WTC11 (cell line): ENCODE data around the gene UPP1. TPM values are rescaled to one million over a fixed set of nuclear protein-coding genes. Genes with fewer than 3 reads are reported as not detected.

Experiments used
- ATAC-seq: fragments of 200-7000 bp; cut with Tn5 transposase; 2 replicates; pipeline ENCODE4 v1.10.0; 2021; ENCODE audit warnings: mild to moderate bottlenecking, moderate library complexity
- CTCF ChIA-PET: fragments of 300-600 bp; sonication (Branson Sonifier 250); formaldehyde crosslinking; loops from one replicate; lab custom pipeline; 2021; ENCODE audit warnings: antibody characterized with exemption; lab: Charles Lee
- POLR2A ChIA-PET: fragments of 350-600 bp; sonication (Branson Sonifier 250); formaldehyde crosslinking; loops from one replicate; lab custom pipeline; 2021; ENCODE audit warnings: antibody characterized with exemption; lab: Charles Lee
- DNase-seq: peaks from one replicate; pipeline ENCODE4 v3.0.0; 2021; ENCODE audit warnings: low spot score
- H3K27ac Mint-ChIP-seq: 2 replicates; pipeline ENCODE4 v1.8.0; 2021; ENCODE audit warnings: mixed read lengths
- H3K27me3 Mint-ChIP-seq: 2 replicates; pipeline ENCODE4 v1.8.0; 2021; ENCODE audit warnings: low read depth, mild to moderate bottlenecking, moderate library complexity, mixed read lengths
- H3K36me3 Mint-ChIP-seq: 2 replicates; pipeline ENCODE4 v1.8.0; 2021; ENCODE audit warnings: mixed read lengths
- H3K4me1 Mint-ChIP-seq: 2 replicates; pipeline ENCODE4 v1.8.0; 2022; ENCODE audit warnings: mixed read lengths
- H3K4me3 Mint-ChIP-seq: 2 replicates; pipeline ENCODE4 v1.8.0; 2021; ENCODE audit warnings: mild to moderate bottlenecking, moderate library complexity, mixed read lengths
- H3K9me3 Mint-ChIP-seq: 2 replicates; pipeline ENCODE4 v1.8.0; 2021; ENCODE audit warnings: mixed read lengths
- CTCF ChIP-seq: fragments of 200-600 bp; IDR thresholded peaks from 2 replicates; pipeline ENCODE4 v1.8.0; 2022; ENCODE audit warnings: antibody characterized with exemption
- ERG ChIP-seq: fragments of 250-450 bp; sonication (Bioruptor Pico); IDR thresholded peaks from 2 replicates; pipeline ENCODE4 v1.8.0; 2021; ENCODE audit warnings: mild to moderate bottlenecking
- ETV6 ChIP-seq: sonication (generic); formaldehyde crosslinking; IDR thresholded peaks from 2 replicates; pipeline ENCODE4 v1.8.1; 2022; ENCODE audit warnings: mild to moderate bottlenecking, missing genetic modification reagents
- FOXJ3 ChIP-seq: sonication (generic); formaldehyde crosslinking; IDR thresholded peaks from 2 replicates; pipeline ENCODE4 v1.9.0; 2021; ENCODE audit warnings: missing genetic modification reagents, mild to moderate bottlenecking, borderline replicate concordance
- FOXK1 ChIP-seq: sonication (generic); formaldehyde crosslinking; IDR thresholded peaks from 2 replicates; pipeline ENCODE4 v1.8.0; 2022; ENCODE audit warnings: mild to moderate bottlenecking, moderate library complexity, missing genetic modification reagents
- GABPB1 ChIP-seq: sonication (generic); formaldehyde crosslinking; IDR thresholded peaks from 2 replicates; pipeline ENCODE4 v1.8.1; 2023; ENCODE audit warnings: mild to moderate bottlenecking, missing genetic modification reagents
- MXD4 ChIP-seq: fragments of 250-450 bp; sonication (Bioruptor Pico); IDR thresholded peaks from 2 replicates; pipeline ENCODE4 v1.8.0; 2021; ENCODE audit warnings: mild to moderate bottlenecking, moderate library complexity, borderline replicate concordance
- NFE2L1 ChIP-seq: sonication (generic); formaldehyde crosslinking; IDR thresholded peaks from 2 replicates; pipeline ENCODE4 v1.8.1; 2023; ENCODE audit warnings: missing genetic modification reagents
- NFYB ChIP-seq: sonication (generic); formaldehyde crosslinking; conservative IDR thresholded peaks from 2 replicates; pipeline ENCODE4 v1.8.0; 2022; ENCODE audit warnings: low read depth, missing genetic modification reagents
- NR3C1 ChIP-seq: sonication (generic); formaldehyde crosslinking; conservative IDR thresholded peaks from 2 replicates; pipeline ENCODE4 v1.8.1; 2023; ENCODE audit warnings: low read depth, mild to moderate bottlenecking, missing genetic modification reagents
- OVOL2 ChIP-seq: fragments of 250-450 bp; sonication (Bioruptor Pico); IDR thresholded peaks from 2 replicates; pipeline ENCODE4 v1.9.0; 2021; ENCODE audit warnings: mild to moderate bottlenecking, borderline replicate concordance
- RORB ChIP-seq: fragments of 250-450 bp; sonication (Bioruptor Pico); IDR thresholded peaks from 2 replicates; pipeline ENCODE4 v1.9.0; 2021; ENCODE audit warnings: mild to moderate bottlenecking
- STAT6 ChIP-seq: sonication (generic); formaldehyde crosslinking; conservative IDR thresholded peaks from 2 replicates; pipeline ENCODE4 v1.8.1; 2023; ENCODE audit warnings: mild to moderate bottlenecking, low read depth, missing genetic modification reagents, moderate library complexity
- TP53 ChIP-seq: sonication (generic); formaldehyde crosslinking; IDR thresholded peaks from 2 replicates; pipeline ENCODE4 v1.8.1; 2023; ENCODE audit warnings: mild to moderate bottlenecking, missing genetic modification reagents
- USF2 ChIP-seq: sonication (generic); formaldehyde crosslinking; IDR thresholded peaks from 2 replicates; pipeline ENCODE4 v1.8.1; 2023; ENCODE audit warnings: mild to moderate bottlenecking, missing genetic modification reagents, moderate library complexity
- total RNA-seq: library from RNA; stranded (reverse); gene quantifications from 3 replicates; pipeline ENCODE4 v1.2.3, GENCODE V29; 2021
- TF ChIP-seq, protein P1 (sequence below): sonication (generic); formaldehyde crosslinking; IDR thresholded peaks from 2 replicates; pipeline ENCODE4 v1.8.1; 2022; ENCODE audit warnings: missing genetic modification reagents, borderline replicate concordance
- TF ChIP-seq, protein P2 (sequence below): fragments of 250-450 bp; sonication (Bioruptor Pico); IDR thresholded peaks from 2 replicates; pipeline ENCODE4 v2.1.2; 2022; ENCODE audit warnings: mild to moderate bottlenecking, moderate library complexity

UPP1 gene
- total RNA-seq, 1 experiment from 2014 or later = 55.6 TPM

DNA sequence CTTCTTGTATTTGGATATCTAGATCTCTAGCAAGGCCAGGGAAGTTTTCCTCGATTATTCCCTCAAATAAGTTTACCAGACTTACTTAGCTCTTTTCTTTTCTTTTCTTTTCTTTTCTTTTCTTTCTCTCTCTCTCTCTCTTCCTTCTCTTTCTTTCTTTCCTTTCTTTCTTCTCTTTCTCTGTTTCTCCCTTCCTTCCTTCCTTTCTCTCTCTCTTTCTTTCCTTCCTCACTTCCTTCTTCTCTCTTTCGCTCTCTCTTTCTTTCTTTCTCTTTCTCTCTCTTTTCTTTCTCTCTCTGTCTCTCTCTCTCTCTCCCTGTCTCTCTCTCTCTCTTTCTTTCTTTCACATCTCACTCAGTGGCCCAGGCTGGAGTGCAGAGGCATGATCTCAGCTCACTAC lies 37.0 kb downstream of the UPP1 start:
- DNase-seq (no peak), ATAC-seq (no peak)
- Mint-ChIP-seq H3K4me1 (peaks cover 15% of the 10 kb centered on the region), H3K27me3 (no peaks in the 10 kb centered on the region; the same call in 1 of the 2 replicates), H3K27ac (no peak overlapping the region), H3K4me3 (no peak overlapping the region), H3K36me3 (peaks cover 13% of the 10 kb centered on the region), H3K9me3 (peaks cover 42% of the 10 kb centered on the region)
- CTCF ChIA-PET = interaction anchor here (1.5 kb wide), 1 partner anchor 29 kb away, joined by 3 read pairs; no protein-coding TSS in a partner anchor
- TF ChIP-seq TP53 (CRISPR knock-in tag) (no peak), MXD4 (no peak)
- TF ChIP-seq, protein P1, sequence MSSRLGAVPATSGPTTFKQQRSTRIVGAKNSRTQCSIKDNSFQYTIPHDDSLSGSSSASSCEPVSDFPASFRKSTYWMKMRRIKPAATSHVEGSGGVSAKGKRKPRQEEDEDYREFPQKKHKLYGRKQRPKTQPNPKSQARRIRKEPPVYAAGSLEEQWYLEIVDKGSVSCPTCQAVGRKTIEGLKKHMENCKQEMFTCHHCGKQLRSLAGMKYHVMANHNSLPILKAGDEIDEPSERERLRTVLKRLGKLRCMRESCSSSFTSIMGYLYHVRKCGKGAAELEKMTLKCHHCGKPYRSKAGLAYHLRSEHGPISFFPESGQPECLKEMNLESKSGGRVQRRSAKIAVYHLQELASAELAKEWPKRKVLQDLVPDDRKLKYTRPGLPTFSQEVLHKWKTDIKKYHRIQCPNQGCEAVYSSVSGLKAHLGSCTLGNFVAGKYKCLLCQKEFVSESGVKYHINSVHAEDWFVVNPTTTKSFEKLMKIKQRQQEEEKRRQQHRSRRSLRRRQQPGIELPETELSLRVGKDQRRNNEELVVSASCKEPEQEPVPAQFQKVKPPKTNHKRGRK (CRISPR knock-in tag) = peak; percentile 75; the same call in 1 of the 2 replicates
- POLR2A ChIA-PET = no interaction called here

GRCh38 chr7:48130658-48131108 lies 41.6 kb downstream of the UPP1 start:
- POLR2A ChIA-PET = no interaction called here
- peak overlapping the region; percentile 27; the same call in 1 of the 2 replicates for H3K27ac Mint-ChIP-seq
- DNase-seq (no peak), ATAC-seq (no peak)
- peaks cover 5% of the 10 kb centered on the region for H3K27me3 Mint-ChIP-seq
- no peak overlapping the region for H3K4me3 Mint-ChIP-seq
- peaks cover 12% of the 10 kb centered on the region for H3K36me3 Mint-ChIP-seq
- H3K4me1 Mint-ChIP-seq = peaks cover 42% of the 10 kb centered on the region
- no peak for TF ChIP-seq USF2 (CRISPR knock-in tag)
- TF ChIP-seq ETV6 (CRISPR knock-in tag) = no peak
- no peak for TF ChIP-seq OVOL2 (CRISPR knock-in tag)
- TF ChIP-seq NR3C1 = no peak
- TF ChIP-seq, all 79 proteins: peak for 0
- CTCF ChIA-PET = interaction anchor here (0.6 to 1.0 kb wide), 2 partner anchors 24 to 130 kb away, joined by 3 read pairs; no protein-coding TSS in a partner anchor
- H3K9me3 Mint-ChIP-seq = peaks cover 19% of the 10 kb centered on the region

DNA sequence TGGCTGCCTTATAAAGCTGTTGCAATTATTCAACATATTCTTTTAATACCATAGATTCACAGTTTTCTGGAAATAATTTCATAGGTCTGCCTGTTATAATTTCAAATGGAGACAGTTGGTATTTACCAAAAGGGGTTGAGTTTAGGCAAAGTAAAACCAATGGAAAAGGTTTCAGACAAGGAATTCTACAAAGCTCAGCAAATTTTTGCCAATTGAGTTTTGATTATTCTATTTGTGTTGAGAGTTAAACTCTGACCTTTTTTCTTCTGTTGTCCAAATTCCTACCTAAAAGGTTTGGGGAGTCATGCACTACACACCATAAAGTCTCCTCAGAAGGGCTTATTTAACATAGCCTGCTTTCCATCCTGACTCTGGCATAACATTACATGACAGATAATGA lies 43.7 kb downstream of the UPP1 start:
- ChIA-PET CTCF (interaction anchor here (1.6 kb wide), 1 partner anchor 22 kb away, joined by 3 read pairs; no protein-coding TSS in a partner anchor), POLR2A (no interaction called here)
- Mint-ChIP-seq H3K36me3 (peaks cover 26% of the 10 kb centered on the region), H3K27me3 (peaks cover 5% of the 10 kb centered on the region; the same call in 1 of the 2 replicates), H3K9me3 (peaks cover 26% of the 10 kb centered on the region), H3K4me1 (peaks cover 44% of the 10 kb centered on the region), H3K4me3 (no peak overlapping the region), H3K27ac (peak overlapping the region; percentile 65; the same call in 1 of the 2 replicates)
- DNase-seq (no peak), ATAC-seq (no peak)
- TF ChIP-seq NFE2L1 (CRISPR knock-in tag) (no peak), GABPB1 (no peak), NR3C1 (no peak), FOXK1 (no peak), CTCF (no peak), TP53 (CRISPR knock-in tag) (no peak), NFYB (CRISPR knock-in tag) (no peak), USF2 (CRISPR knock-in tag) (no peak), STAT6 (CRISPR knock-in tag) (no peak), FOXJ3 (CRISPR knock-in tag) (no peak), ERG (CRISPR knock-in tag) (no peak), RORB (CRISPR knock-in tag) (no peak)
- TF ChIP-seq, protein P2, sequence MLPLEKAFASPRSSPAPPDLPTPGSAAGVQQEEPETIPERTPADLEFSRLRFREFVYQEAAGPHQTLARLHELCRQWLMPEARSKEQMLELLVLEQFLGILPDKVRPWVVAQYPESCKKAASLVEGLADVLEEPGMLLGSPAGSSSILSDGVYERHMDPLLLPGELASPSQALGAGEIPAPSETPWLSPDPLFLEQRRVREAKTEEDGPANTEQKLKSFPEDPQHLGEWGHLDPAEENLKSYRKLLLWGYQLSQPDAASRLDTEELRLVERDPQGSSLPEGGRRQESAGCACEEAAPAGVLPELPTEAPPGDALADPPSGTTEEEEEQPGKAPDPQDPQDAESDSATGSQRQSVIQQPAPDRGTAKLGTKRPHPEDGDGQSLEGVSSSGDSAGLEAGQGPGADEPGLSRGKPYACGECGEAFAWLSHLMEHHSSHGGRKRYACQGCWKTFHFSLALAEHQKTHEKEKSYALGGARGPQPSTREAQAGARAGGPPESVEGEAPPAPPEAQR (CRISPR knock-in tag) = no peak
